Activated T-cell treated with anti-CD3 and anti-CD28 coated beads, Interleukin-2, amount 50 U/mL, for 1 hour (primary cell): ENCODE data around the gene PRDM16.

Source experiments
- DNase-seq: peaks from one replicate; pipeline ENCODE4 v3.0.0-alpha.2; 2020

Gene PRDM16

GRCh38 chr1:3469104-3469848 lies 400.3 kb downstream of the PRDM16 start:
- no peak for DNase-seq

GRCh38 chr1:3469849-3470649 lies 401.0 kb downstream of the PRDM16 start:
- no peak for DNase-seq

GRCh38 chr1:3470650-3471355 lies 401.8 kb downstream of the PRDM16 start:
- DNase-seq: no peak

GRCh38 chr1:3471356-3472087 lies 402.5 kb downstream of the PRDM16 start:
- no peak for DNase-seq

- DNase-seq: no peak
These were observed 403.3 kb downstream of the PRDM16 start for GRCh38 chr1:3472088-3472850.

GRCh38 chr1:3472906-3473305 lies 403.9 kb downstream of the PRDM16 start:
- no peak for DNase-seq

GRCh38 chr1:3473381-3473844 lies 404.4 kb downstream of the PRDM16 start:
- DNase-seq: no peak

- DNase-seq: no peak
These were observed 405.0 kb downstream of the PRDM16 start for GRCh38 chr1:3474016-3474415.

- DNase-seq: no peak
These were observed 405.4 kb downstream of the PRDM16 start for GRCh38 chr1:3474421-3474820.

GRCh38 chr1:3475839-3476573 lies 407.0 kb downstream of the PRDM16 start:
- no peak for DNase-seq

- DNase-seq: no peak
These were observed 407.7 kb downstream of the PRDM16 start for GRCh38 chr1:3476666-3477065.

- DNase-seq: no peak
These were observed 408.4 kb downstream of the PRDM16 start for GRCh38 chr1:3477241-3477995.

- DNase-seq: no peak
These were observed 409.2 kb downstream of the PRDM16 start for GRCh38 chr1:3478187-3478586.

- no peak for DNase-seq
These were observed 410.7 kb downstream of the PRDM16 start for GRCh38 chr1:3479511-3480368.

GRCh38 chr1:3480369-3480719 lies 411.3 kb downstream of the PRDM16 start:
- no peak for DNase-seq

- no peak for DNase-seq
These were observed 412.0 kb downstream of the PRDM16 start for GRCh38 chr1:3481046-3481445.

- no peak for DNase-seq
These were observed 412.9 kb downstream of the PRDM16 start for GRCh38 chr1:3481836-3482375.

GRCh38 chr1:3482378-3482849 lies 413.4 kb downstream of the PRDM16 start:
- no peak for DNase-seq

- DNase-seq: no peak
These were observed 414.4 kb downstream of the PRDM16 start for GRCh38 chr1:3483380-3483779.
